CD4-positive, CD25-positive, alpha-beta regulatory T cell (primary cell): ENCODE data around the gene WDR93. TPM values are rescaled to one million over a fixed set of nuclear protein-coding genes. Genes with fewer than 3 reads are reported as not detected.
"Not testable (repeated sequence)": the region's sequence is repeated elsewhere in the genome, so short reads cannot be mapped to it uniquely, and the experiment has no call there.

Source experiments
- ATAC-seq, 2 donors: fragments of 150-1000 bp; cut with Tn5 transposase; one replicate each; pipeline ENCODE4 v1.10.0; 2021; ENCODE audit warnings: low read depth in 2 of 2, moderate number of reproducible peaks in 2 of 2, moderate library complexity in 1 of 2
- DNase-seq, 3 donors: peaks; one replicate each; pipeline versions ENCODE4 v3.0.0 to v3.0.0-alpha.2; 2012 to 2022; ENCODE audit warnings: mixed read lengths in 1 of 3
- H3K27ac ChIP-seq: one replicate; pipeline ENCODE4 v1.7.0; 2013; ENCODE audit warnings: mild to moderate bottlenecking, low read length; ENCODE audit not compliant: insufficient read depth, poor library complexity, severe bottlenecking
- H3K27me3 ChIP-seq: one replicate; pipeline ENCODE4 v1.7.0; 2013; ENCODE audit warnings: low read length; ENCODE audit not compliant: control insufficient read depth, insufficient read depth
- H3K36me3 ChIP-seq: one replicate; pipeline ENCODE4 v1.7.0; 2013; ENCODE audit warnings: mild to moderate bottlenecking, low read length, moderate library complexity; ENCODE audit not compliant: control insufficient read depth, insufficient read depth
- H3K4me1 ChIP-seq: 2 replicates; pipeline ENCODE4 v1.7.0; 2013; ENCODE audit warnings: mild to moderate bottlenecking, low read length; ENCODE audit not compliant: insufficient read depth, control insufficient read depth, poor library complexity, severe bottlenecking
- H3K4me3 ChIP-seq: one replicate; pipeline ENCODE4 v1.7.0; 2013; ENCODE audit warnings: low read depth, mild to moderate bottlenecking, low read length, moderate library complexity
- H3K9me3 ChIP-seq, 2 experiments: 1 replicate in 1 of 2; 2 replicates in 1 of 2; pipeline ENCODE4 v1.7.0; 2013; ENCODE audit warnings: low read length in 2 of 2, mild to moderate bottlenecking in 1 of 2, moderate library complexity in 1 of 2; ENCODE audit not compliant: control insufficient read depth in 2 of 2
- H3K27ac Mint-ChIP-seq, 3 donors: one replicate each; pipeline ENCODE4 v1.8.0; 2020 to 2022; ENCODE audit warnings: mild to moderate bottlenecking in 3 of 3, mixed read lengths in 3 of 3, moderate library complexity in 2 of 3
- H3K27me3 Mint-ChIP-seq: one replicate; pipeline ENCODE4 v1.8.0; 2022; ENCODE audit warnings: mild to moderate bottlenecking, mixed read lengths
- H3K36me3 Mint-ChIP-seq: one replicate; pipeline ENCODE4 v1.8.0; 2020; ENCODE audit warnings: mixed read lengths
- H3K4me1 Mint-ChIP-seq, 4 donors: one replicate each; pipeline ENCODE4 v1.8.0; 2020 to 2022; ENCODE audit warnings: mixed read lengths in 4 of 4, mild to moderate bottlenecking in 1 of 4
- H3K4me3 Mint-ChIP-seq, 4 donors: one replicate each; pipeline ENCODE4 v1.8.0; 2020 to 2022; ENCODE audit warnings: mild to moderate bottlenecking in 4 of 4, mixed read lengths in 4 of 4, moderate library complexity in 3 of 4
- H3K9me3 Mint-ChIP-seq, 7 donors: one replicate each; pipeline ENCODE4 v1.8.0; 2020 to 2022; ENCODE audit warnings: mixed read lengths in 7 of 7, mild to moderate bottlenecking in 3 of 7, moderate library complexity in 2 of 7
- polyA plus RNA-seq, 4 donors: library from polyadenylated mRNA; unstranded; fragments of 300-500 nt; fragmentation: Illumina TruSeq; gene quantifications; one replicate each; pipeline ENCODE4 v1.2.3, GENCODE V29; 2021
- total RNA-seq: library from RNA; stranded (reverse); gene quantifications from one replicate; pipeline ENCODE4 v1.2.3, GENCODE V29; 2022

WDR93 gene
- total and polyA plus RNA-seq, 5 donors from 2014 or later, result not detected

- H3K9me3 Mint-ChIP-seq, result peaks cover 0 to 10% (median 2%) of the 10 kb centered on the region in 7 donors
- H3K27ac Mint-ChIP-seq, result no peak overlapping the region
- H3K27me3 Mint-ChIP-seq, result peaks cover 9% of the 10 kb centered on the region
These were observed 94.0 kb downstream of the WDR93 start for GRCh38 chr15:89784686-89784960.

GRCh38 chr15:89785064-89785773 lies 94.6 kb downstream of the WDR93 start:
- Histone ChIP-seq H3K27me3 (peaks cover 4% of the 10 kb centered on the region), H3K27ac (no peak overlapping the region), H3K4me1 (no peaks in the 10 kb centered on the region), H3K4me3 (no peak overlapping the region), H3K36me3 (no peaks in the 10 kb centered on the region), H3K9me3 (peaks cover 0 to 8% of the 10 kb centered on the region in 2 experiments)
- no peak overlapping the region for H3K27ac Mint-ChIP-seq
- ATAC-seq (no peak), DNase-seq (no peak)
- no peak overlapping the region for H3K4me3 Mint-ChIP-seq
- H3K4me1 Mint-ChIP-seq, result peaks cover 0 to 6% (median 0%) of the 10 kb centered on the region in 4 donors
- peaks cover 11% of the 10 kb centered on the region for H3K27me3 Mint-ChIP-seq
- H3K9me3 Mint-ChIP-seq, result peaks cover 0 to 10% (median 2%) of the 10 kb centered on the region in 7 donors
- peaks cover 3% of the 10 kb centered on the region for H3K36me3 Mint-ChIP-seq

More at GRCh38 chr15:89784686-89784960, 94.0 kb downstream of the WDR93 start:
- Mint-ChIP-seq H3K36me3 (peaks cover 3% of the 10 kb centered on the region), H3K4me3 (no peak overlapping the region), H3K4me1 (peaks cover 0 to 6% (median 0%) of the 10 kb centered on the region in 4 donors)
- Histone ChIP-seq H3K4me1 (no peaks in the 10 kb centered on the region), H3K36me3 (no peaks in the 10 kb centered on the region), H3K27me3 (peaks cover 4% of the 10 kb centered on the region), H3K4me3 (no peak overlapping the region), H3K9me3 (peaks cover 0 to 8% of the 10 kb centered on the region in 2 experiments), H3K27ac (no peak overlapping the region)
- ATAC-seq (no peak), DNase-seq (no peak)

DNA sequence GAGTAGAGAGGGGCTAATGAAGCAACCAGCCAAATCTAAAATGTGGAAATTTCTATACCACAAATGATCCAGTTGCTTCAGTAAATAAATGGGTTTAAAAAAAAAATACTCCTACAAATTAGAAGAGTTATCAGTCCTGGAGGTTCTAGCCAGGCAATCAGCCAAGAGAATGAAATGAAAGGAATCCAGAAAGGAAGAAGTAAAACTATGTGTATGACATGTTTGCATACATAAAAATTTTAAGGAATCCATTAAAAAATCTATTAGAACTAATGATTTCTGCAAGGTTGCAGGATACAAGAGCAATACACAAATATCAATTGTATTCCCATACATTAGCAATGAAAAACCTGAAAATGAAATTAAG lies 95.1 kb downstream of the WDR93 start:
- Mint-ChIP-seq H3K36me3 (peaks cover 3% of the 10 kb centered on the region), H3K27ac (no peak overlapping the region), H3K27me3 (peaks cover 13% of the 10 kb centered on the region), H3K4me3 (no peak overlapping the region), H3K9me3 (peaks cover 0 to 10% (median 2%) of the 10 kb centered on the region in 7 donors), H3K4me1 (peaks cover 0 to 3% (median 0%) of the 10 kb centered on the region in 4 donors)
- H3K27ac ChIP-seq, result no peak overlapping the region
- H3K27me3 ChIP-seq, result peaks cover 4% of the 10 kb centered on the region
- H3K4me1 ChIP-seq, result no peaks in the 10 kb centered on the region
- DNase-seq, result no peak
- ATAC-seq, result no peak
- H3K4me3 ChIP-seq, result no peak overlapping the region
- peaks cover 0 to 8% of the 10 kb centered on the region in 2 experiments for H3K9me3 ChIP-seq
- H3K36me3 ChIP-seq, result no peaks in the 10 kb centered on the region

DNA sequence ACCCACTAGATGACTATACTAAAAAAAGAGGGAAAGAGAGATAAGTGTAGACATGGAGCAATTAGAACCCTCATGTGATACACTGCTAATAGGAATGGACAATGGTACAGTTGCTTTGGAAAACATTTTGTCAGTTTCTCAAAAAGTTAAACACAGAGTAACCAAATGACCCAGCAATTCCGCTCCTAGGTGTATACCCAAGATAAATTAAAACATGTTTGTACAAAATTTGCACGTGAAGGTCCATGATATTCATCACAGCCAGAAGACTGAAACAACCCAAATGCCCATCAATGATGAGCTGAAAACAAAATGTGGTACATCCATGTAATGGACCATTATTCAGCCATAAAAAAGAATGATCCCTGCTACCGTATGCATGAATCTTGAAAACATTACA lies 97.3 kb downstream of the WDR93 start:
- Histone ChIP-seq H3K9me3 (peaks cover 0 to 8% of the 10 kb centered on the region in 2 experiments), H3K36me3 (no peaks in the 10 kb centered on the region), H3K27me3 (peaks cover 4% of the 10 kb centered on the region), H3K27ac (no peak overlapping the region), H3K4me3 (no peak overlapping the region), H3K4me1 (no peaks in the 10 kb centered on the region)
- Mint-ChIP-seq H3K4me1 (no peaks in the 10 kb centered on the region), H3K36me3 (peaks cover 3% of the 10 kb centered on the region), H3K4me3 (no peak overlapping the region), H3K9me3 (peaks cover 0 to 10% (median 2%) of the 10 kb centered on the region in 7 donors), H3K27ac (no peak overlapping the region), H3K27me3 (peaks cover 17% of the 10 kb centered on the region)
- ATAC-seq (no peak), DNase-seq (no peak)

DNA sequence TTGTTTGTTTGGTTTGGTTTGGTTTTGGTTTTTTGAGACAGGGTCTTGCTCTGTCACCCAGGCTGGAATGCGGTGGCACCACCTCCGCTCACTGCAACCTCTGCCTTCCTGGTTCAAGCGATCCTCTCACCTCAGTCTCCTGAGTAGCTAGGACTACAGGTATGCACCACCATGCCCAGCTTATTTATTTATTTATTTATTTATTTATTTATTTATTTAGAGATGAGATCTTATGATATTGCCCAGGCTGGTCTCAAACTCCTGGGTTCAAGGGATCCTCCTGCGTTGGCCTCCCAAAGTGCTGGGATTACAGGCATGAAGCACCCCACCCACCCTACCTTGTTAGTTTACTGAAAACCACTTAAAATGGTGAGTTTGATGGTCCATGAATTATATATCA lies 98.0 kb downstream of the WDR93 start:
- not testable (repeated sequence) for H3K4me3 ChIP-seq, H3K36me3 ChIP-seq, H3K27ac Mint-ChIP-seq, H3K4me3 Mint-ChIP-seq, H3K9me3 ChIP-seq, H3K36me3 Mint-ChIP-seq, H3K4me1 Mint-ChIP-seq, ATAC-seq, H3K4me1 ChIP-seq, H3K27ac ChIP-seq, H3K27me3 ChIP-seq, DNase-seq
- H3K9me3 Mint-ChIP-seq, result peaks cover 0 to 10% (median 2%) of the 10 kb centered on the region in 7 donors
- H3K27me3 Mint-ChIP-seq, result peaks cover 19% of the 10 kb centered on the region

DNA sequence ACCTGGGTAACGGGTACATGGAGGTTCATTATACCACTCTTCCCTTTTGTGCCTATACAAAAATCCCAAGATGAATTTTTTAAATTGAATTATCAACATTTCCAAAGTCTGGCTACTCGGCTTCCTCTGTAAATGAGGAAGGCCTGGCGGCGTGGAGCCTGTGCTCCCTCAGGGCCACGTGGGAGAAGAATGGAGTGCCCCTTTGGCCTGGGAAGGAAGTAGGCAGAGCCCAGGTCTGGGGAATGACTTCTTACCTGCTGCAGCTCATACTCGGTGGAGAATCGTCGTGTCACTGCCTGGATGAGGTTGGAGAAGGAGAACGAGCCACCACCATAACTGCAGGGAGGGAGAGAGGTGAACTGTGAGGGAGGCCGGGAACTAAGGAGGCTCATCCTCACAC lies 99.6 kb downstream of the WDR93 start:
- Mint-ChIP-seq H3K27me3 (peaks cover 24% of the 10 kb centered on the region), H3K27ac (no peak overlapping the region), H3K4me1 (no peaks in the 10 kb centered on the region), H3K9me3 (peaks cover 0 to 10% (median 2%) of the 10 kb centered on the region in 7 donors), H3K4me3 (no peak overlapping the region), H3K36me3 (peaks cover 3% of the 10 kb centered on the region)
- Histone ChIP-seq H3K36me3 (no peaks in the 10 kb centered on the region), H3K4me3 (no peak overlapping the region), H3K4me1 (no peaks in the 10 kb centered on the region), H3K27ac (no peak overlapping the region), H3K9me3 (peaks cover 0 to 8% of the 10 kb centered on the region in 2 experiments), H3K27me3 (peaks cover 4% of the 10 kb centered on the region)
- ATAC-seq (no peak), DNase-seq (no peak)

DNA sequence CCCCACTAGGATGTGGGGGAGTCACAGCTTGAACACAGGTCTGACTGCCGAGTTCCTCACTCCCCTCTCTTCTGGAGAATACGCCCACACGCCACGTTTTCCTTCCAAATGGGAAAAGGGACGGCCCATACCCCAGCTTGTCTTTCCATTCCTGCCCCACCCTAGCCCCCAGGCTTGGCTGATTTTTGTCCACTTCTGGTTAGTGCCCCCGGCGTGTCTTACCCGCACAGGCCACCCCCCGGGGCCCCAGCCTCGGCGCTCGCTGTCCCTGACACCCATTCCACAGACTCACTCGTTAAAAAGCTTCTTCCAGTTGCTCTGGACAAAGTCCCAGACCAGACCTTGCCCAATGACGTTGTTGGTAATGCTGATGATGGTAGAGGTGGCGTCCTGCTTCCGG lies 100.0 kb downstream of the WDR93 start:
- Mint-ChIP-seq H3K27me3 (peaks cover 25% of the 10 kb centered on the region), H3K27ac (no peak overlapping the region), H3K36me3 (peaks cover 3% of the 10 kb centered on the region), H3K4me1 (no peaks in the 10 kb centered on the region), H3K9me3 (peaks cover 0 to 12% (median 2%) of the 10 kb centered on the region in 7 donors), H3K4me3 (no peak overlapping the region)
- H3K4me3 ChIP-seq, result no peak overlapping the region
- H3K27ac ChIP-seq, result no peak overlapping the region
- no peaks in the 10 kb centered on the region for H3K36me3 ChIP-seq
- no peak for DNase-seq
- H3K9me3 ChIP-seq, result peaks cover 0 to 8% of the 10 kb centered on the region in 2 experiments
- peaks cover 4% of the 10 kb centered on the region for H3K27me3 ChIP-seq
- no peaks in the 10 kb centered on the region for H3K4me1 ChIP-seq
- no peak for ATAC-seq
